ENCODE data around the gene VAV1. TPM values are rescaled to one million over a fixed set of nuclear protein-coding genes. Genes with fewer than 3 reads are reported as not detected.
"Not testable (repeated sequence)": the region's sequence is repeated elsewhere in the genome, so short reads cannot be mapped to it uniquely, and the experiment has no call there.

VAV1 gene
- total and polyA plus RNA-seq, 7 experiments from 2014 or later = 26.2 to 132 (median 97.2) TPM

GRCh38 chr19:6762253-6762797 lies 10.2 kb upstream of the VAV1 start:
- peaks cover 16 to 26% of the 10 kb centered on the region in 2 donors for H3K4me1 ChIP-seq (ENCODE audit: control insufficient read depth in 2 of 2, insufficient read depth in 2 of 2, low read length in 2 of 2)
- H3K27me3 Mint-ChIP-seq; POLR2A ChIA-PET; DNase-seq; H3K27ac ChIP-seq (ENCODE audit: low read depth, low read length); H3K27me3 ChIP-seq (ENCODE audit: control insufficient read depth in 2 of 2, insufficient read depth in 2 of 2, low read length in 2 of 2); H3K9me3 Mint-ChIP-seq; H3K4me3 ChIP-seq (ENCODE audit: low read length); H3K9me3 ChIP-seq (ENCODE audit: control insufficient read depth in 2 of 3, low read length in 3 of 3); ATAC-seq: not testable (repeated sequence)
- intact Hi-C loops (cut with micrococcal nuclease) = loop anchor here in 1 of 2 donors (10.0 kb wide), 1 partner anchor 62 kb away; no protein-coding TSS in a partner anchor
- Mint-ChIP-seq H3K27ac (peak overlapping the region in 1 of 9 donors; percentile 51), H3K4me3 (peak overlapping the region in 1 of 10 donors; percentile 29), H3K36me3 (peaks cover 0 to 22% (median 10%) of the 10 kb centered on the region in 5 donors), H3K4me1 (peaks cover 11 to 43% (median 27%) of the 10 kb centered on the region in 7 donors)
- CTCF ChIA-PET = interaction anchor here (1.1 kb wide), 1 partner anchor 101 kb away, joined by 3 read pairs; no protein-coding TSS in a partner anchor
- H3K36me3 ChIP-seq (ENCODE audit: control insufficient read depth in 2 of 3, insufficient read depth in 3 of 3, low read length in 3 of 3) = peaks cover 10 to 54% (median 23%) of the 10 kb centered on the region in 3 experiments

GRCh38 chr19:6765738-6766356 lies 6.7 kb upstream of the VAV1 start:
- peak in 5 of 9 donors; percentile 23 to 41 (median 30) for DNase-seq
- Mint-ChIP-seq H3K9me3 (peaks cover 0 to 2% (median 0%) of the 10 kb centered on the region in 11 donors), H3K27ac (peak overlapping the region; percentile 89 to 98 (median 95)), H3K4me3 (peak overlapping the region; percentile 88 to 99 (median 94)), H3K4me1 (peaks cover 19 to 53% (median 44%) of the 10 kb centered on the region in 7 donors), H3K36me3 (peaks cover 0 to 6% (median 4%) of the 10 kb centered on the region in 5 donors), H3K27me3 (no peaks in the 10 kb centered on the region)
- intact Hi-C loops (cut with micrococcal nuclease) = loop anchor here (2.0 to 10.0 kb wide), 5 partner anchors 47 to 393 kb away; partner anchors contain the start of gene ALKBH7 (in 1 of the 2)
- Histone ChIP-seq H3K4me1 (ENCODE audit: control insufficient read depth in 2 of 2, insufficient read depth in 2 of 2, low read length in 2 of 2) (peaks cover 24 to 34% of the 10 kb centered on the region in 2 donors), H3K27me3 (ENCODE audit: control insufficient read depth in 2 of 2, insufficient read depth in 2 of 2, low read length in 2 of 2) (no peaks in the 10 kb centered on the region), H3K9me3 (ENCODE audit: control insufficient read depth in 2 of 3, low read length in 3 of 3) (no peaks in the 10 kb centered on the region), H3K36me3 (ENCODE audit: control insufficient read depth in 2 of 3, insufficient read depth in 3 of 3, low read length in 3 of 3) (peaks cover 0 to 28% (median 7%) of the 10 kb centered on the region in 3 experiments), H3K27ac (ENCODE audit: low read depth, low read length) (peak overlapping the region; percentile 91), H3K4me3 (ENCODE audit: low read length) (peak overlapping the region; percentile 82)
- ATAC-seq = no peak
- CTCF ChIA-PET = no interaction called here
- POLR2A ChIA-PET = interaction anchor here (0.8 to 4.7 kb wide), 8 partner anchors 10 to 125 kb away, joined by 3 to 27 read pairs (median 6); partner anchors contain the start of gene GPR108

GRCh38 chr19:6766357-6767080 lies 6.0 kb upstream of the VAV1 start:
- Histone ChIP-seq H3K4me1 (ENCODE audit: control insufficient read depth in 2 of 2, insufficient read depth in 2 of 2, low read length in 2 of 2) (peaks cover 24 to 34% of the 10 kb centered on the region in 2 donors), H3K4me3 (ENCODE audit: low read length) (peak overlapping the region; percentile 82), H3K27ac (ENCODE audit: low read depth, low read length) (peak overlapping the region; percentile 91), H3K27me3 (ENCODE audit: control insufficient read depth in 2 of 2, insufficient read depth in 2 of 2, low read length in 2 of 2) (no peaks in the 10 kb centered on the region), H3K9me3 (ENCODE audit: control insufficient read depth in 2 of 3, low read length in 3 of 3) (no peaks in the 10 kb centered on the region), H3K36me3 (ENCODE audit: control insufficient read depth in 2 of 3, insufficient read depth in 3 of 3, low read length in 3 of 3) (peaks cover 0 to 21% (median under 1%) of the 10 kb centered on the region in 3 experiments)
- no peaks in the 10 kb centered on the region for H3K27me3 Mint-ChIP-seq
- peaks cover 0 to 2% (median 0%) of the 10 kb centered on the region in 11 donors for H3K9me3 Mint-ChIP-seq
- H3K27ac Mint-ChIP-seq = peak overlapping the region; percentile 89 to 98 (median 95)
- intact Hi-C loops (cut with micrococcal nuclease) = loop anchor here (1.0 to 10.0 kb wide), 12 partner anchors 13 to 394 kb away; partner anchors contain the start of genes ALKBH7 (in 1 of the 2), GPR108 (in 1 of the 2) and TRIP10 (in 1 of the 2)
- DNase-seq = peak in 2 of 9 donors; percentile 8 to 30
- H3K36me3 Mint-ChIP-seq = peaks cover 0 to under 1% (median 0%) of the 10 kb centered on the region in 5 donors
- CTCF ChIA-PET = interaction anchor here (0.6 kb wide), 1 partner anchor 401 kb away, joined by 4 read pairs; no protein-coding TSS in a partner anchor
- no peak for ATAC-seq
- POLR2A ChIA-PET = interaction anchor here (0.7 to 4.7 kb wide), 7 partner anchors 12 to 403 kb away, joined by 3 to 27 read pairs (median 7); partner anchors contain the start of gene GPR108
- peaks cover 21 to 55% (median 45%) of the 10 kb centered on the region in 7 donors for H3K4me1 Mint-ChIP-seq
- peak overlapping the region; percentile 88 to 99 (median 94) for H3K4me3 Mint-ChIP-seq

GRCh38 chr19:6767081-6767356 lies 5.5 kb upstream of the VAV1 start:
- ChIA-PET POLR2A (interaction anchor here (0.7 to 4.7 kb wide), 8 partner anchors 11 to 403 kb away, joined by 3 to 27 read pairs (median 6); partner anchors contain the start of gene GPR108), CTCF (interaction anchor here (1.3 kb wide), 1 partner anchor 34 kb away, joined by 5 read pairs; no protein-coding TSS in a partner anchor)
- Mint-ChIP-seq H3K27me3 (no peaks in the 10 kb centered on the region), H3K27ac (peak overlapping the region; percentile 89 to 98 (median 95)), H3K4me1 (peaks cover 26 to 60% (median 50%) of the 10 kb centered on the region in 7 donors), H3K36me3 (no peaks in the 10 kb centered on the region), H3K9me3 (peaks cover 0 to 2% (median 0%) of the 10 kb centered on the region in 11 donors), H3K4me3 (peak overlapping the region; percentile 88 to 99 (median 94))
- Histone ChIP-seq H3K36me3 (ENCODE audit: control insufficient read depth in 2 of 3, insufficient read depth in 3 of 3, low read length in 3 of 3) (peaks cover 0 to 17% (median 0%) of the 10 kb centered on the region in 3 experiments), H3K9me3 (ENCODE audit: control insufficient read depth in 2 of 3, low read length in 3 of 3) (no peaks in the 10 kb centered on the region), H3K27ac (ENCODE audit: low read depth, low read length) (peak overlapping the region; percentile 91), H3K4me3 (ENCODE audit: low read length) (peak overlapping the region; percentile 82), H3K27me3 (ENCODE audit: control insufficient read depth in 2 of 2, insufficient read depth in 2 of 2, low read length in 2 of 2) (no peaks in the 10 kb centered on the region), H3K4me1 (ENCODE audit: control insufficient read depth in 2 of 2, insufficient read depth in 2 of 2, low read length in 2 of 2) (peaks cover 24 to 37% of the 10 kb centered on the region in 2 donors)
- DNase-seq (peak in 1 of 9 donors; percentile 74), ATAC-seq (peak; percentile 51)
- intact Hi-C loops (cut with micrococcal nuclease) = loop anchor here (1.0 to 10.0 kb wide), 12 partner anchors 14 to 394 kb away; partner anchors contain the start of genes ALKBH7 (in 1 of the 2), GPR108 (in 1 of the 2) and TRIP10 (in 1 of the 2)

GRCh38 chr19:6767357-6768235 lies 4.9 kb upstream of the VAV1 start, which contains the start of gene SH2D3A:
Gene SH2D3A (minus strand): TSS chr19:6767435. CDS start chr19:6763748, 3,687 bp downstream.
- H3K9me3 Mint-ChIP-seq = peaks cover 0 to 2% (median 0%) of the 10 kb centered on the region in 11 donors
- Histone ChIP-seq H3K27ac (ENCODE audit: low read depth, low read length) (peak within 1 kb of the TSS; percentile 91), H3K4me3 (ENCODE audit: low read length) (peak within 1 kb of the TSS; percentile 82), H3K27me3 (ENCODE audit: control insufficient read depth in 2 of 2, insufficient read depth in 2 of 2, low read length in 2 of 2) (no peaks in the 10 kb centered on the region), H3K36me3 (ENCODE audit: control insufficient read depth in 2 of 3, insufficient read depth in 3 of 3, low read length in 3 of 3) (peaks cover 0 to 12% (median 0%) of the 10 kb centered on the region in 3 experiments), H3K4me1 (ENCODE audit: control insufficient read depth in 2 of 2, insufficient read depth in 2 of 2, low read length in 2 of 2) (peaks cover 24 to 41% of the 10 kb centered on the region in 2 donors), H3K9me3 (ENCODE audit: control insufficient read depth in 2 of 3, low read length in 3 of 3) (no peaks in the 10 kb centered on the region)
- peak within 1 kb of the TSS; percentile 88 to 99 (median 94) for H3K4me3 Mint-ChIP-seq
- POLR2A ChIA-PET = interaction anchor here (0.5 to 4.7 kb wide), 14 partner anchors 11 to 404 kb away, joined by 3 to 27 read pairs (median 4); partner anchors contain the start of genes GPR108 and ZNF557
- H3K27ac Mint-ChIP-seq = peak within 1 kb of the TSS; percentile 89 to 98 (median 95)
- peaks cover 0 to 2% (median 0%) of the 10 kb centered on the region in 5 donors for H3K36me3 Mint-ChIP-seq
- ATAC-seq (peak; percentile 84), DNase-seq (peak; percentile 80 to 98 (median 97))
- peaks cover 28 to 65% (median 55%) of the 10 kb centered on the region in 7 donors for H3K4me1 Mint-ChIP-seq
- CTCF ChIA-PET = interaction anchor here (1.0 to 1.3 kb wide), 3 partner anchors 29 to 96 kb away, joined by 4 to 5 read pairs (median 4); no protein-coding TSS in a partner anchor
- intact Hi-C loops (cut with micrococcal nuclease) = loop anchor here (1.0 to 10.0 kb wide), 12 partner anchors 14 to 395 kb away; partner anchors contain the start of genes ALKBH7 (in 1 of the 2), GPR108 (in 1 of the 2) and TRIP10 (in 1 of the 2)
- no peaks in the 10 kb centered on the region for H3K27me3 Mint-ChIP-seq
